Stomach (tissue), 19 donors: ENCODE data around the gene OR10H4. TPM values are rescaled to one million over a fixed set of nuclear protein-coding genes. Genes with fewer than 3 reads are reported as not detected.
"Not testable (repeated sequence)": the region's sequence is repeated elsewhere in the genome, so short reads cannot be mapped to it uniquely, and the experiment has no call there.

Experiments
- DNase-seq, 2 donors: peaks; one replicate each; pipeline versions ENCODE4 v3.0.0 to v3.0.0-alpha.2; 2013 to 2019
- H3K27ac ChIP-seq, 5 donors: fragments of 200-600 bp in 4 of 5; sonication (generic) in 4 of 5; one replicate each; pipeline ENCODE4 v1.5.1; 2013 to 2019; ENCODE audit warnings: mild to moderate bottlenecking in 1 of 5, moderate library complexity in 1 of 5
- H3K27me3 ChIP-seq, 3 donors: fragments of 200-600 bp; sonication (generic); one replicate each; pipeline ENCODE4 v1.5.1; 2017 to 2019; ENCODE audit warnings: mixed run types in 1 of 3
- H3K36me3 ChIP-seq, 4 donors: fragments of 200-600 bp; sonication (generic); 1 replicate in 3 of 4; 2 replicates in 1 of 4; pipeline ENCODE4 v1.5.1; 2016 to 2019
- H3K4me1 ChIP-seq, 4 donors: fragments of 200-600 bp; sonication (generic); one replicate each; pipeline ENCODE4 v1.5.1; 2016 to 2019
- H3K4me3 ChIP-seq, 4 donors: fragments of 200-600 bp; sonication (generic) in 3 of 4; one replicate each; pipeline ENCODE4 v1.5.1; 2016 to 2019; ENCODE audit warnings: mild to moderate bottlenecking in 1 of 4
- H3K9me3 ChIP-seq, 4 donors: fragments of 200-600 bp; sonication (generic); one replicate each; pipeline ENCODE4 v1.5.1; 2016 to 2019
- EP300 ChIP-seq: sonication (generic); formaldehyde crosslinking; IDR thresholded peaks from one replicate; pipeline ENCODE4 v1.6.1; 2017; ENCODE audit warnings: antibody characterized with exemption
- POLR2A ChIP-seq, 4 donors: fragments of 450-650 bp; IDR thresholded peaks; one replicate each; pipeline ENCODE4 v1.6.1; 2016; ENCODE audit warnings: antibody characterized with exemption in 4 of 4, control low read depth in 2 of 4, mild to moderate bottlenecking in 1 of 4, moderate library complexity in 1 of 4
- POLR2AphosphoS5 ChIP-seq, 3 donors: sonication (generic); formaldehyde crosslinking; IDR thresholded peaks; one replicate each; pipeline ENCODE4 v1.6.1; 2016; ENCODE audit warnings: antibody characterized with exemption in 3 of 3
- WGBS, 5 donors: extraction: QIAGEN DNeasy Blood & Tissue Kit in 3 of 5; methylation state at CpG; one replicate each; pipeline versions ENCODE4 v1.1.5 to v1.1.7; 2013 to 2018; 5-methylcytosine and 5-hydroxymethylcytosine counted together
- intact Hi-C: fragments of 100-400 bp; cut with DNase I; formaldehyde crosslinking; loops from one replicate; pipeline ENCODE4 v1.15.1; 2023; ENCODE audit warnings: low total_unique reads
- long read RNA-seq, 10 donors: transcript quantifications; one replicate each; lab custom pipeline, GENCODE V29; 2026
- polyA plus RNA-seq, 3 donors: library from polyadenylated mRNA; stranded (reverse); fragments of 200-250 nt; gene quantifications; one replicate each; pipeline ENCODE4 v1.2.3, GENCODE V29; 2013
- total RNA-seq, 5 donors: library from RNA; depleted of rRNA; stranded (reverse); fragments of >200 nt; gene quantifications; one replicate each; pipeline versions ENCODE4 v1.1.0 to v1.2.3, GENCODE V29; 2014 to 2016
- TF ChIP-seq, protein P1 (sequence below), 7 experiments: fragments of 450-650 bp in 4 of 7; fragments of 200-600 bp in 3 of 7; sonication (generic) in 3 of 7; IDR thresholded peaks; one replicate each; pipeline ENCODE4 v1.5.1; 2016 to 2019; ENCODE audit warnings: antibody characterized with exemption in 7 of 7, control low read depth in 2 of 7, mild to moderate bottlenecking in 1 of 7
- donor health status: healthy with polysubstance abuse.
- donor health status: Bipolar disorder and iron deficiency.
- donor health status: healthy.

The OR10H4 gene
- total RNA-seq (not detected), polyA plus RNA-seq (not detected)
- long read RNA-seq, donor 1: 0 reads
- long read RNA-seq, donor 2: 0 reads
- long read RNA-seq, donor 3: 0 reads
- long read RNA-seq, donor 4: 0 reads
- long read RNA-seq, donor 5: 0 reads
- long read RNA-seq, donor 6: 0 reads
- long read RNA-seq, donor 7: 0 reads
- long read RNA-seq, donor 8: 0 reads
- long read RNA-seq, donor 9: 0 reads
- long read RNA-seq, donor 10: 0 reads

- TF ChIP-seq EP300: no peak
- TF ChIP-seq, protein P1, sequence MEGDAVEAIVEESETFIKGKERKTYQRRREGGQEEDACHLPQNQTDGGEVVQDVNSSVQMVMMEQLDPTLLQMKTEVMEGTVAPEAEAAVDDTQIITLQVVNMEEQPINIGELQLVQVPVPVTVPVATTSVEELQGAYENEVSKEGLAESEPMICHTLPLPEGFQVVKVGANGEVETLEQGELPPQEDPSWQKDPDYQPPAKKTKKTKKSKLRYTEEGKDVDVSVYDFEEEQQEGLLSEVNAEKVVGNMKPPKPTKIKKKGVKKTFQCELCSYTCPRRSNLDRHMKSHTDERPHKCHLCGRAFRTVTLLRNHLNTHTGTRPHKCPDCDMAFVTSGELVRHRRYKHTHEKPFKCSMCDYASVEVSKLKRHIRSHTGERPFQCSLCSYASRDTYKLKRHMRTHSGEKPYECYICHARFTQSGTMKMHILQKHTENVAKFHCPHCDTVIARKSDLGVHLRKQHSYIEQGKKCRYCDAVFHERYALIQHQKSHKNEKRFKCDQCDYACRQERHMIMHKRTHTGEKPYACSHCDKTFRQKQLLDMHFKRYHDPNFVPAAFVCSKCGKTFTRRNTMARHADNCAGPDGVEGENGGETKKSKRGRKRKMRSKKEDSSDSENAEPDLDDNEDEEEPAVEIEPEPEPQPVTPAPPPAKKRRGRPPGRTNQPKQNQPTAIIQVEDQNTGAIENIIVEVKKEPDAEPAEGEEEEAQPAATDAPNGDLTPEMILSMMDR (IDR thresholded peaks at IDR 0.05): no peak
- no peak for TF ChIP-seq POLR2A (IDR thresholded peaks at IDR 0.05)
- no peak for TF ChIP-seq POLR2AphosphoS5 (IDR thresholded peaks at IDR 0.05)
- Histone ChIP-seq H3K9me3 (peaks cover 9 to 40% (median 35%) of the 10 kb centered on the region in 4 donors), H3K27me3 (peaks cover 0 to 7% (median 0%) of the 10 kb centered on the region in 3 donors), H3K4me3 (no peak within 1 kb of the TSS), H3K27ac (no peak within 1 kb of the TSS), H3K4me1 (no peaks in the 10 kb centered on the region), H3K36me3 (no peaks in the 10 kb centered on the region)
- intact Hi-C loops: no loop called here
- no peak for DNase-seq
Observed at GRCh38 chr19:15948223-15949058, at the start of gene OR10H4. OR10H4 (plus strand) TSS chr19:15949008; CDS start chr19:15949008, 0 bp downstream.

- 19 to 26% (median 21%) methylated on average over 14 to 30 of the region's 30 CpGs for WGBS, 5 donors
- intact Hi-C loops: not testable (repeated sequence)
Observed at GRCh38 chr19:15899561-15899960, 49.2 kb upstream of the OR10H4 start.

GRCh38 chr19:15900032-15900431, 48.8 kb upstream of the OR10H4 start:
- H3K27ac ChIP-seq, DNase-seq, H3K36me3 ChIP-seq, H3K9me3 ChIP-seq, H3K4me1 ChIP-seq, intact Hi-C loops: not testable (repeated sequence)
- peak overlapping the region in 1 of 4 donors; percentile 15 for H3K4me3 ChIP-seq
- 19 to 30% (median 21%) methylated on average over 5 to 15 of the region's 15 CpGs for WGBS, 5 donors
- H3K27me3 ChIP-seq: peaks cover 0 to 44% (median 5%) of the 10 kb centered on the region in 3 donors

More at GRCh38 chr19:15899561-15899960, 49.2 kb upstream of the OR10H4 start:
- H3K36me3 ChIP-seq, DNase-seq, H3K9me3 ChIP-seq, H3K27ac ChIP-seq, H3K4me1 ChIP-seq: not testable (repeated sequence)
- peak overlapping the region in 1 of 4 donors; percentile 15 for H3K4me3 ChIP-seq
- peaks cover 0 to 44% (median 5%) of the 10 kb centered on the region in 3 donors for H3K27me3 ChIP-seq

- intact Hi-C loops: no loop called here
- 73 to 84% (median 82%) methylated on average over 11 of the region's 11 CpGs for WGBS, 5 donors
- H3K9me3 ChIP-seq: peaks cover 0 to 7% (median 3%) of the 10 kb centered on the region in 4 donors
- DNase-seq: no peak
- no peaks in the 10 kb centered on the region for H3K36me3 ChIP-seq
- peaks cover 0 to 44% (median 5%) of the 10 kb centered on the region in 3 donors for H3K27me3 ChIP-seq
- no peak overlapping the region for H3K4me3 ChIP-seq
- TF ChIP-seq POLR2AphosphoS5 (IDR thresholded peaks at IDR 0.05) (no peak), EP300 (no peak), POLR2A (IDR thresholded peaks at IDR 0.05) (no peak)
- TF ChIP-seq, protein P1 (IDR thresholded peaks at IDR 0.05): no peak
- H3K27ac ChIP-seq: no peak overlapping the region
- H3K4me1 ChIP-seq: peaks cover 0 to 7% (median 3%) of the 10 kb centered on the region in 4 donors
Observed at GRCh38 chr19:15900504-15900903, 48.3 kb upstream of the OR10H4 start.

GRCh38 chr19:15902254-15902653, 46.6 kb upstream of the OR10H4 start:
- peaks cover 0 to 12% (median 3%) of the 10 kb centered on the region in 4 donors for H3K9me3 ChIP-seq
- DNase-seq: no peak

GRCh38 chr19:15902898-15903297, 45.9 kb upstream of the OR10H4 start:
- H3K4me1 ChIP-seq, H3K36me3 ChIP-seq, H3K27ac ChIP-seq, DNase-seq, H3K4me3 ChIP-seq, intact Hi-C loops: not testable (repeated sequence)
- peaks cover 0 to 27% (median 5%) of the 10 kb centered on the region in 3 donors for H3K27me3 ChIP-seq
- 83 to 93% (median 91%) methylated on average over 17 to 29 of the region's 29 CpGs for WGBS, 5 donors
- peaks cover 0 to 12% (median 3%) of the 10 kb centered on the region in 4 donors for H3K9me3 ChIP-seq

More at GRCh38 chr19:15902254-15902653, 46.6 kb upstream of the OR10H4 start:
- TF ChIP-seq POLR2A (IDR thresholded peaks at IDR 0.05): no peak
- TF ChIP-seq, protein P1 (IDR thresholded peaks at IDR 0.05): no peak
- no peak for TF ChIP-seq POLR2AphosphoS5 (IDR thresholded peaks at IDR 0.05)
- no peak for TF ChIP-seq EP300
- H3K27ac ChIP-seq: no peak overlapping the region
- intact Hi-C loops: no loop called here
- 80 to 88% (median 85%) methylated on average over 9 to 11 of the region's 11 CpGs for WGBS, 5 donors
- peaks cover 0 to 33% (median 5%) of the 10 kb centered on the region in 3 donors for H3K27me3 ChIP-seq
- H3K4me1 ChIP-seq: peaks cover 0 to 7% (median 3%) of the 10 kb centered on the region in 4 donors
- no peaks in the 10 kb centered on the region for H3K36me3 ChIP-seq
- no peak overlapping the region for H3K4me3 ChIP-seq
